Heart right ventricle (tissue), 16 donors: Measurements from ENCODE around the gene MSX2. TPM values are rescaled to one million over a fixed set of nuclear protein-coding genes. Genes with fewer than 3 reads are reported as not detected.

Experiments used
- ATAC-seq, 8 donors: fragments of 200-7000 bp; cut with Tn5 transposase; one replicate each; pipeline ENCODE4 v1.9.1; 2020; ENCODE audit warnings: mild to moderate bottlenecking in 8 of 8, moderate library complexity in 8 of 8, moderate number of reproducible peaks in 1 of 8
- DNase-seq, 2 donors: peaks; one replicate each; pipeline ENCODE4 v3.0.0-alpha.2; 2020
- H3K27ac ChIP-seq, 10 donors: fragments of 200-600 bp; sonication (generic) in 2 of 10; one replicate each; pipeline versions ENCODE4 v1.5.0 to v1.8.0; 2020 to 2022; ENCODE audit warnings: mild to moderate bottlenecking in 3 of 10
- H3K27me3 ChIP-seq, 7 donors: fragments of 200-600 bp; one replicate each; pipeline ENCODE4 v1.8.0; 2021 to 2022; ENCODE audit warnings: mild to moderate bottlenecking in 2 of 7
- H3K36me3 ChIP-seq, 9 donors: fragments of 200-600 bp; sonication (generic) in 1 of 9; one replicate each; pipeline versions ENCODE4 v1.5.0 to v1.8.0; 2020 to 2022; ENCODE audit warnings: mild to moderate bottlenecking in 2 of 9
- H3K4me1 ChIP-seq, 9 donors: fragments of 200-600 bp; sonication (generic) in 1 of 9; one replicate each; pipeline versions ENCODE4 v1.5.0 to v1.8.0; 2020 to 2022; ENCODE audit warnings: mild to moderate bottlenecking in 4 of 9
- H3K4me3 ChIP-seq, 10 donors: fragments of 200-600 bp; sonication (generic) in 2 of 10; one replicate each; pipeline versions ENCODE4 v1.5.0 to v1.8.0; 2020 to 2022; ENCODE audit warnings: mild to moderate bottlenecking in 7 of 10, moderate library complexity in 2 of 10
- H3K9me3 ChIP-seq, 11 donors: fragments of 200-600 bp in 10 of 11; sonication (generic) in 2 of 11; one replicate each; pipeline versions ENCODE4 v1.5.0 to v1.8.0; 2013 to 2022; ENCODE audit warnings: mild to moderate bottlenecking in 2 of 11, control low read depth in 1 of 11, moderate library complexity in 1 of 11
- CTCF ChIP-seq, 9 donors: fragments of 200-600 bp; sonication (generic) in 2 of 9; IDR thresholded peaks; one replicate each; pipeline versions ENCODE4 v1.5.0 to v1.8.0; 2021 to 2022; ENCODE audit warnings: antibody characterized with exemption in 9 of 9, mild to moderate bottlenecking in 5 of 9, moderate library complexity in 1 of 9
- WGBS, 2 donors: extraction: QIAGEN DNeasy Blood & Tissue Kit; methylation state at CpG; one replicate each; pipeline ENCODE4 v1.1.7; 2013; ENCODE audit warnings: inconsistent platforms in 1 of 2; 5-methylcytosine and 5-hydroxymethylcytosine counted together
- intact Hi-C, 10 donors: fragments of 100-400 bp; cut with DNase I; formaldehyde crosslinking; loops; one replicate each; pipeline versions ENCODE4 v1.11.1 to v1.14.2; 2022
- polyA plus RNA-seq, 2 donors: library from polyadenylated mRNA; stranded (reverse); fragments of 200-250 nt; gene quantifications; one replicate each; pipeline ENCODE4 v1.2.3, GENCODE V29; 2013
- total RNA-seq, 10 donors: library from RNA; stranded (reverse); fragmentation: NEBNext Ultra II Directional in 3 of 10; extraction: Animal tissue kit (Norgen Biotek cat#: 25700) in 3 of 10; gene quantifications; one replicate each; pipeline versions ENCODE4 v1.2.1 to v1.2.4, GENCODE V29; 2021 to 2023
- donor health status: Arrhythmogenic right ventricular cardiomyopathy.
- donor health status: ischemic (EF 13 %, LVEDD 7.1; RV severe dilation, severe dysfunction).
- donor health status: healthy with polysubstance abuse.
- donor health status: DM: no; HTN: yes; CAD: no.
- donor health status: DM: no; HTN: no; CAD: no.
- donor health status: ischemic (EF 25% LVEDD 6.9; RV normal size, moderate dysfunction).
- donor health status: ischemic (EF 25% LVEDD 5.7; RV mildly dilated, moderate dysfunction).
- donor health status: healthy.
- donor health status: DM: yes; HTN: yes; CAD: no.
- donor health status: Ischemic cardiomyopathy.
- donor health status: ischemic (EF 35%, LVEDD 5.7; RV mildly dilated, moderate dysfunction).
- donor health status: nonischemic (EF 11% LVEDD 7.7; RV severe dilation, severe dysfunction).
- donor health status: DM: yes; HTN: yes; CAD: no.
- donor health status: PGD.
- donor health status: ischemic (EF 29% LVEDD 5.4; RV normal size, mild dysfunction).
- donor health status: nonischemic (EF 23%, LVEDD 6.1; RV moderate dilation, normal function).

MSX2 gene
- total and polyA plus RNA-seq, 12 donors = 0.43 to 2.1 (median 1.4) TPM

GRCh38 chr5:174698156-174698555 is 26.2 kb upstream of the MSX2 start:
- H3K27ac ChIP-seq = no peak overlapping the region
- no peaks in the 10 kb centered on the region for H3K9me3 ChIP-seq
- ATAC-seq (no peak), DNase-seq (no peak)
- peaks cover 0 to 74% (median 41%) of the 10 kb centered on the region in 7 donors for H3K27me3 ChIP-seq
- H3K36me3 ChIP-seq = no peaks in the 10 kb centered on the region
- intact Hi-C loops = no loop called here
- no peak for TF ChIP-seq CTCF (IDR thresholded peaks at IDR 0.05)
- H3K4me3 ChIP-seq = no peak overlapping the region
- 42 to 48% methylated on average over 8 of the region's 8 CpGs for WGBS, 2 donors
- H3K4me1 ChIP-seq = no peaks in the 10 kb centered on the region

DNA sequence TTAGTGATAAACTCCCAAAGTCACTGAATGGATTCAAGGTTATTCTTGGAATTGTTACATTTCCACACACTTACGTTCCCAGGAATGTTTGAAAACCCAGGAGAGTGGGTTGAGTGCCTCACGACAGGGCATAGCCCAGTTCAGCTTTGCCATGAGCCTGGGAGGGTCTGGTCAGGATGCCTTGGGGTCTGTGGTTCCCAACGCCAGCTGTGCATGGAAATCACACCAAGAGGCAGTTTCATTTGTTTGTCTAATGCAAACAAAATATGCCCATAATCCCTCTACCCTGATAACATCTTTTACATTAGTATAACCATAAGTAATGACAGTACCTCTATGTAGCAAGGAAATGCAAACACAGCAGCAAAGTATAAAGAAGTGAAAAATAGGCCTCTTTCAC is 25.3 kb upstream of the MSX2 start:
- ATAC-seq = no peak
- no peak for DNase-seq
- intact Hi-C loops = no loop called here
- 70 to 74% methylated on average over 3 of the region's 3 CpGs for WGBS, 2 donors
- H3K9me3 ChIP-seq = no peaks in the 10 kb centered on the region
- H3K36me3 ChIP-seq = no peaks in the 10 kb centered on the region
- no peak overlapping the region for H3K27ac ChIP-seq
- TF ChIP-seq CTCF (IDR thresholded peaks at IDR 0.05) = no peak
- H3K4me3 ChIP-seq = no peak overlapping the region
- H3K27me3 ChIP-seq = peaks cover 0 to 70% (median 35%) of the 10 kb centered on the region in 7 donors
- H3K4me1 ChIP-seq = no peaks in the 10 kb centered on the region

DNA sequence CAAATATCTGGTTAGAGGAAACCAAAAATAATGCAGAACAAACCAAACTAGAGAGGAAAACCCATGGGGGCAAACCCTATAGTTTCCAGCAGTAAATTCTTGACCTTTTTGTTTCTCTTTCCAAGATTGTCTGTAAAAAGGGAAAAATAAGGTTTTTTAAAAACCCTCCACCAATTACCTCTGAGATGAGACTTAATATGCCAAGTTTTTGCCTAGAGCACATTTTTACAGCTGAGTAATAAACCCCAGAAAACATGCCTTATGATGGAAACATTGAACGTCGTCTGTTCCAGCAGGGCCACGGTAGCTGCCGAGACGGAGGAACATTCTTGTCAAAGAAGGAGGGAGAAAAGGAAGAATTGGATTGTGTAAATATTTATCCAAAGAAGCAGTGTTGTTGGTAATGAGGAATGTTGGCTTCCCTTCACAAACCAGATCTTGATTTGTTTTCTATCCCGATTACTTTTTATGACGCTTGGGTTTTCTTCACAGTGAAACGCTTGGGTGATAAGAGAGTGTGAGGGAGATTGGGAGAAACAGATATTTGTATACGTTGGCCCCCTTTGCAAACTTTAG is 17.3 kb upstream of the MSX2 start:
- 37 to 38% methylated on average over 9 of the region's 9 CpGs for WGBS, 2 donors
- Histone ChIP-seq H3K27ac (no peak overlapping the region), H3K4me3 (no peak overlapping the region), H3K27me3 (peaks cover 0 to 84% (median 47%) of the 10 kb centered on the region in 7 donors), H3K9me3 (no peaks in the 10 kb centered on the region), H3K36me3 (no peaks in the 10 kb centered on the region), H3K4me1 (no peaks in the 10 kb centered on the region)
- DNase-seq = no peak
- ATAC-seq = no peak
- no peak for TF ChIP-seq CTCF (IDR thresholded peaks at IDR 0.05)
- intact Hi-C loops = no loop called here

DNA sequence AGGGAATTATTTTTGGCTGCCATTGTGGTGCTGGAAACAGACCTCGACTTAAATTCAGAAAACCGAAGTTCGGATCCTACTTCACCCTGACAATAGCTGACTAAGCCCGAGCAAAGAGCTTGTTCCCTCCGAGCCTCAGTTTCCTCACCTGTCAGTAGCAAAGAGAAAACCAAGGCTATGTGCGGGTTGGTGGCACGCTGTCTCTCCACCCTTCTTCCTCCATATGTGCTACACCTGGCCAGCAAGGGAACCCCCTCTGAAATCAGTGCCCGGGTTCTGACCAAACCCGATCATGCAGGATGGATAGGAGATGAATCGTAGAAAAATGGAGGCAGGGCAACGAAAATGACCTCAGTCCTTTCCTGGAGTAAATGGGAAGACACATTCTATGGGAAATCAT is 16.7 kb upstream of the MSX2 start:
- intact Hi-C loops = no loop called here
- H3K36me3 ChIP-seq = no peaks in the 10 kb centered on the region
- H3K4me3 ChIP-seq = no peak overlapping the region
- WGBS, 2 donors = 88 to 89% methylated on average over 11 of the region's 11 CpGs
- no peaks in the 10 kb centered on the region for H3K9me3 ChIP-seq
- H3K4me1 ChIP-seq = no peaks in the 10 kb centered on the region
- DNase-seq (no peak), ATAC-seq (no peak)
- H3K27me3 ChIP-seq = peaks cover 0 to 84% (median 47%) of the 10 kb centered on the region in 7 donors
- no peak for TF ChIP-seq CTCF (IDR thresholded peaks at IDR 0.05)
- H3K27ac ChIP-seq = no peak overlapping the region
